ENCODE measurements around the gene MEI1.
A peak's percentile ranks its signal among the peaks of the same experiment; 100 is the strongest.

The MEI1 gene

DNA sequence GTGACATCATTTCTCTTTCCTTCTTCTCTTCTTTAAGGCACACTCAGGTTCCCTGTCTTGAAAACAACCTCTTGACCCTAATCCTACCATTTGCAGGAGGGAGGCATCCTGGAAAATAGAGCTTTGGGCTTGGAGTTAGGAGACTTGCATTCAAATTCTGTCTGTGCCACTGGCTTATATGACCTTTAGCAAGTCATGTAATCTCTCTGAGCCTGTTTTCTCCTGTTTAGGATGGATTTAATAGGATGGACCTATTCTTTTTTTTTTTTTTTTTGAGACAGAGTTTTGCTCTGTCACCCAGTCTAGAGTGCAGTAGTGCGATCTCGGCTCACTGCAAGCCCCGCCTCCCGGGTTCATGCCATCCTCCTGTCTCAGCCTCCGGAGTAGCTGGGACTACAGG is 76.0 kb downstream of the MEI1 start:
- CTCF ChIA-PET, result interaction anchor here (1.5 to 4.3 kb wide), 3 partner anchors 13 to 78 kb away, joined by 4 to 25 read pairs (median 21); no protein-coding TSS in a partner anchor
- TF ChIP-seq, protein P1, sequence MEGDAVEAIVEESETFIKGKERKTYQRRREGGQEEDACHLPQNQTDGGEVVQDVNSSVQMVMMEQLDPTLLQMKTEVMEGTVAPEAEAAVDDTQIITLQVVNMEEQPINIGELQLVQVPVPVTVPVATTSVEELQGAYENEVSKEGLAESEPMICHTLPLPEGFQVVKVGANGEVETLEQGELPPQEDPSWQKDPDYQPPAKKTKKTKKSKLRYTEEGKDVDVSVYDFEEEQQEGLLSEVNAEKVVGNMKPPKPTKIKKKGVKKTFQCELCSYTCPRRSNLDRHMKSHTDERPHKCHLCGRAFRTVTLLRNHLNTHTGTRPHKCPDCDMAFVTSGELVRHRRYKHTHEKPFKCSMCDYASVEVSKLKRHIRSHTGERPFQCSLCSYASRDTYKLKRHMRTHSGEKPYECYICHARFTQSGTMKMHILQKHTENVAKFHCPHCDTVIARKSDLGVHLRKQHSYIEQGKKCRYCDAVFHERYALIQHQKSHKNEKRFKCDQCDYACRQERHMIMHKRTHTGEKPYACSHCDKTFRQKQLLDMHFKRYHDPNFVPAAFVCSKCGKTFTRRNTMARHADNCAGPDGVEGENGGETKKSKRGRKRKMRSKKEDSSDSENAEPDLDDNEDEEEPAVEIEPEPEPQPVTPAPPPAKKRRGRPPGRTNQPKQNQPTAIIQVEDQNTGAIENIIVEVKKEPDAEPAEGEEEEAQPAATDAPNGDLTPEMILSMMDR (IDR thresholded peaks at IDR 0.05; ENCODE audit: control extremely low read depth, extremely low read depth, low read depth, missing control alignments), result no peak
- POLR2A ChIA-PET, result no interaction called here
- DNase-seq (ENCODE audit: extremely low spot score), result no peak

DNA sequence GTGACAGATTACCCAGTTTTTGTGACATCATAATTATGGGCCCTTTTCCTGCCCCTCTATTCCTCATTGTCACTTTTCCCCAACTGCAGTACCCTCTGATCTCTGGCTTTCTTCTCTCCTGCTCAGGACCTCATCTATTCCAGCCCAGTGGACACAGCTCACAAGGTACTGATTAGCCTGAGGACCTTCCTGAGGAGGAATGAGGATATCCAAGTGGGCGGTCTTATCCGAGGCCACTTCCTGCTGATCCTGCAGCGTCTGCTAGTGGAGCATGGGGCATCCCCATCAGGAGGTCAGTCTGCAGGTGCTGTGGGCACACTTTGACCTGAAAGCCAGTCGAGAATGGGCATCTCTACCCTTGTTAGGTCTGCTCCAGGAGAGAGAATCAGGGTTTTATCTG is 76.7 kb downstream of the MEI1 start:
- TF ChIP-seq, protein P1 (IDR thresholded peaks at IDR 0.05; ENCODE audit: control extremely low read depth, extremely low read depth, low read depth, missing control alignments), result no peak
- DNase-seq (ENCODE audit: extremely low spot score), result no peak
- POLR2A ChIA-PET, result no interaction called here
- CTCF ChIA-PET, result interaction anchor here (1.3 to 4.3 kb wide), 4 partner anchors 15 to 79 kb away, joined by 3 to 25 read pairs (median 12); partner anchors contain the start of gene CCDC134

DNA sequence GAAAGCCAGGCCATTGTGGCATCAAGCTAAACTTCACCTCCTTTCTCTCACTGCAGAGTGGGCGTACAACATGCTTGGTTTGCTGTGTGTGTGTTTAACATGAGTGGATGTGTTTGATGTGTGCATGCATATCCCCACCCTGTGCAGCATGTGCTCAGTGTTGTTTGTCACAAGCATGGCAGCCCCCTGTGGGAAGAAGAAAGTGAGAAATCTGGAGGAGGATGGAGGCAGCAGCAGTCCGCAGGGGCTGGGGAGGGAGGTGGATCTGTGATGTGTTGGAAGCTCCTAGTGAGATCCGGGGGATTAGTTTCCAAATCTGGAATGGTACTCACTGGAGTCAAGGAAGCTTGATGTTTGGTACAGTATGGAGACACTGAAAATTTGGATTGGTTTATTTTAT is 77.1 kb downstream of the MEI1 start:
- no peak for DNase-seq (ENCODE audit: extremely low spot score)
- ChIA-PET POLR2A (no interaction called here), CTCF (interaction anchor here (1.3 to 4.3 kb wide), 5 partner anchors 15 to 165 kb away, joined by 3 to 25 read pairs (median 4); partner anchors contain the start of gene CCDC134)
- TF ChIP-seq, protein P1 (IDR thresholded peaks at IDR 0.05; ENCODE audit: control extremely low read depth, extremely low read depth, low read depth, missing control alignments), result no peak

DNA sequence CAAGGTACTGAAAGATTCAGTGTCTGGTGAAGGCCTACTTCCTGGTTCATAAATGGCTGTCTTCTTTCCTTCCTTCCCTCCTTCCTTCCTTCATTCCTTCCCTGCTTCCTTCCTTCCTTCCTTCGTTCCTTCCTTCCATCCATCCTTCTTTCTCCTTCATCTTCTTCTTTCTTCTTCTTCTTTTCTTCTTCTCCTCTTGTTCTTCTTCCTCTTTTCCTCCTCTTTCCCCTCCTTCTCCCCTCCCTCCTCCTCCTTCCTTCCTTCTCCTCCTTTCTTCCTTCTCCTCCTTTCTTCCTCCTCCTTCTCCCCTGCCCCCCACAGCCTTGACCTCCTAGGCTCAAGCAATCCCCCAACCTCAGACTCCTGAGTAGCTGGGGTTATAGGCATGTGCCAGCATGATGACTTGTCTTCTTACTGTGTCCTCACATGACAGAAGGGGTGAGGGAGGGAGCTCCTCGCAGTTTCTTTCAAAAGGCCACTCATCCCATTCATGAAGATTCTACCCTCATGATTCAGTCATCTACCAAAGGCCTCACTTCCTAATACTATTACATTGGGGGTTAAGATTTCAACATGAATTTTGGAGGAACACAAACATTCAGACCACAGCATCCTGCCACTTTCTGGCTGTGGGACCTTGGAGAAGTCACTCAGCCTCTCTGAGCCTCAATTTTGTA is 78.6 kb downstream of the MEI1 start:
- ChIA-PET POLR2A (no interaction called here), CTCF (interaction anchor here (1.6 to 4.3 kb wide), 3 partner anchors 32 to 163 kb away, joined by 4 to 25 read pairs (median 21); no protein-coding TSS in a partner anchor)
- DNase-seq (ENCODE audit: extremely low spot score), result no peak
- TF ChIP-seq, protein P1 (IDR thresholded peaks at IDR 0.05; ENCODE audit: control extremely low read depth, extremely low read depth, low read depth, missing control alignments), result no peak

DNA sequence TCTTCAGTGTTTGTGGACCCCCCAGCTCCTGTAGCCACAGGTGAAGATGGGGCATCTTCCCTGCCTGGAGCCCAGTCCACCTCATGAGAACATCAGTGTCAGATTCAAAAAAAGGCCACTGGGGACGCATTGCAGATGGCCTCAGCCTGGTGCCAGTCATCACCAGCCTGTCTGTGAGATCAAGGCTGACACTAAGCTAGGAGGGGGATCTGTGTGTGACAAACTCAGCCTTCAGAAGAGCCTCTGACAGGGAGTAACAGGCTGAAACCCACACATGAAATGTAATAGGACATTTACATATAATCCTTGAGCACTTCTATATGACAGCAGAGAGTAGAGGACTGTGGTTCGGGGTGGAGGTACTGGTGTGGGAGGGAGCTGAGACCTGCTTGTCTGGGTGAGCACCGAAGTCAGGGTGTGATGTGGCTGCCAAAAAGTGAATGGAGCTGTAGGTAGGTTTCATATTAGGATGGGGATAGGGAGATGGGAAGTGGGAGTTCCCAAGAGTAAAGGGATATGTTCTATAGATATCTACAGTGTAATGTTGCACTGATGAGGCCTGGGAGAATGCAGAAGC is 80.7 kb downstream of the MEI1 start:
- ChIA-PET POLR2A (interaction anchor here (3.3 kb wide), 1 partner anchor 20 kb away, joined by 10 read pairs; the partner anchor contains the start of gene CCDC134), CTCF (interaction anchor here (1.0 to 6.9 kb wide), 13 partner anchors 12 to 161 kb away, joined by 3 to 43 read pairs (median 6); partner anchors contain the start of gene CCDC134)
- no peak for DNase-seq (ENCODE audit: extremely low spot score)
- TF ChIP-seq, protein P1 (IDR thresholded peaks at IDR 0.05; ENCODE audit: control extremely low read depth, extremely low read depth, low read depth, missing control alignments), result no peak

DNA sequence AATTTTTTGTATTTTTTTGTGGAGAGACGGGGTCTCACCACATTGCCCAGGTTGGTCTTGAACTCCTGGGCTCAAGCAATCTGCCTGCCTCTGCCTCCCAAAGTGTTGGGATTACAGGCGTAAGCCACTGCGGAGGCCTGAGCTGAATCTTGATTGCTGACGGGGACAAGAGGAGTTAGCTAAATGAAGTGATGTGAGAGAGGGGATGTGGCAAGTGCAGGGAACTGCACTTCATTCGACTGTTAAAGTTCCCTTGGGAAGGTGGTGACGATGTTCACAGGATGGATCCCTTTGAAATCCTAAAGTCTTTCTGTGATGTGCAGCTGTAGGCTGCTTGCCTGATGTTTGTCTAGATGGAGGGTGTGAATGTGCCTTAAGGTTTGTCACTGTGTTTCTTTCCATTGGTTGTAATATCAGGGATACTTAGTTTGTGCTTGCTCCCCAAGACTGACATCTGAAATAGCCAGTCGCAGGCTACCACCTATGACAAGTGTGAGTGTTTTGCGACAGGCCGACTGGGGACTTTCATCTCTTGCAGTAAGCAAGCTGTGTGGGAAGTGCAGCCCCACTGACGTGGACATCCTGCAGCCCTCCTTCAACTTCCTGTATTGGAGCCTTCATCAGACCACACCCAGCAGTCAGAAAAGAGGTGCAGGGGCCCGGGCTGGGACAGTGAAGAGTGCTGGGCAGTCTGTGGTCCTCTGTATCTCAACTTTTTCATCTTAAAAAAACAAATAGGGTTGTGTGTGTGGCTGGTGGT is 81.6 kb downstream of the MEI1 start:
- POLR2A ChIA-PET, result interaction anchor here (0.5 to 3.3 kb wide), 4 partner anchors 19 to 155 kb away, joined by 3 to 10 read pairs (median 4); partner anchors contain the start of gene CCDC134
- peak; percentile 89 for DNase-seq (ENCODE audit: extremely low spot score)
- CTCF ChIA-PET, result interaction anchor here (0.8 to 6.9 kb wide), 13 partner anchors 10 to 160 kb away, joined by 3 to 43 read pairs (median 6); partner anchors contain the start of gene CCDC134
- TF ChIP-seq, protein P1 (IDR thresholded peaks at IDR 0.05; ENCODE audit: control extremely low read depth, extremely low read depth, low read depth, missing control alignments), result no peak

All from GM10248 (cell line).